ENCODE measurements around the gene MTMR10.
A peak's percentile ranks its signal among the peaks of the same experiment; 100 is the strongest.

MTMR10 gene

DNA sequence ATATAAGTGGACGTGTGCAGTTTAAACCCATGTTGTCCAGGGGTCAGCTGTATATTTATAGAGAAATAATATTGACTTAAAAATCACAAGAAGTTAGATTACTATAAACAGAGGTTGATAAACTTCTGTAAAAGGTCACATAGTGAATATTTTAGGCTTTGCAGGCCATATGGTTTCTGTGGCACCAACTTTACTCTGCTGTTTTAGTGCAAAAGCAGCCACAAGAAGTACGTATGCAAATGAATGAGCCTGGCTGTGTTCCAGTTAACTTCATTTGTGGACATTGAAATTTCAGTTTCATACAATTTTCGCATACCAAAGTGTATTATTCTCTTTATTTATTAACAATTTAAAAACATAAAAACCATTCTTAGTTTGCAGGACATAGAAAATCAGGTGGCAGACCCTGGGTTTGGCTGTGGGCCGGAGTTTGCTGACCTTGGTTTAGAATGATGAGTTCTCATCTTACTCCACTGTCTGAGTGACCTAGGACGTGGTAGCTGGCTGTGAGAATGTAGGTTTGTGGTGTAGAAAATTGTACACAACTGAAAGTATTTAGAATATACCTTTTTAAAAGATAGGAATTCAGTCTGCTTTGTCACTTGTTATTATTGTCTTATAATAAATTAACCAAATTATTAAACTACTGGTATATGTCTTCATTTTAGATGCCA is 71.4 kb downstream of the MTMR10 start:
- DNase-seq (ENCODE audit: low read depth): no peak

DNA sequence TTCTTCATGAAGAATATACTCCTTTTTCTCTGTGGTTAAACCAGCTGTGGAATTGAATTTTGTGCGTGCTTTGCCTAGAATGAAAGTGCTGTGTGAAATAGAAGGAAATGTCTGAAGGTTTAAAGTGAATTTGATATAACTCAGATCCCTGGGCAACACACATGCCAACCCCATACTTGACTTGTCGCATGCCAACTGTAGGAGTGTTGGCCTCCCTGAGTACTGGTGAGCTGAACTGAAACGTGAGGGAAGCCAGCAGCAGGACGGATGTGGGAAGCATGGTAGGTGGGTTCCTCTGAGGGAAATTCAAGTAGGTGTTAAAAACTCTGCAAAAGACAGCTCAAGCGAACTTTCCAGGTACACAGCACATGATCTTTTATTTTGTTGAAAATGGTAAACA is 73.1 kb downstream of the MTMR10 start:
- no peak for DNase-seq (ENCODE audit: low read depth)

DNA sequence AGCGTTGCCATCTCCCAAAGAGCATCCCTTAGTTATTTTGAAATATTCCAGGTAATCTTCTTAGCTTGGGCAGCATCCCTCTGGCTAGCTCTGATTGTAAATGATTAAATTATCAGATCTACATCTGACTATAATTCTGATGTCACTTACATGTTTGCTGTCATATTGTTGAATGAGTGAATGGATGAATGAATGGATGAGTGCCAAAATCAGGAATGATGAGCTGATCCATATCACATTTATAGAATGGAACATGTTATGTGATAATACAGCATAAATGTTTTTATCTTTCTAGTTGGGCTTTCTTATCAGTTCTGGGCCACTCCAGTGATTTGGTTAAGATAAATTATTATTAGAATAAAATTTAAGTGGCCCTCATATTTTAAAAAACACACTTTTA is 73.8 kb downstream of the MTMR10 start:
- no peak for DNase-seq (ENCODE audit: low read depth)

DNA sequence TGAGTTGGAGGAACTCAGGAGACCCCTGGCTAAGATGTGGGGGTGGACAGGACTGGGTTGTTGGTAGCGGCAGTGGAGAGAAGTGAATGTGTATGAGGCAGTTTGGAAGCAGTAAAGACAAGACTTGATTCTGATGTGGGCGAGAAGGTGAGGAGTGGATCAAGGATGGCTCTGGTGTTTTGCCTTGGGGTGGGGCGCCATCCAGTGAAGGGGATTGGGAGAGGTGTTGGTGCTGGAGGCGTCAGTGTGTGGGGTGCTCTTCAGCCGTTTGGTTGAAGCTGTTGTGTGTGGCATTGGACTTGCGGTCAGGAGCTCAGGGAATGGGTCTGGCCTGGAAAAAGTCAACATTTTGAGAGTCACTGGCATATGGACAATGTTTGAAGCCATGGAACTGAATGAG is 74.4 kb downstream of the MTMR10 start:
- DNase-seq (ENCODE audit: low read depth): no peak

DNA sequence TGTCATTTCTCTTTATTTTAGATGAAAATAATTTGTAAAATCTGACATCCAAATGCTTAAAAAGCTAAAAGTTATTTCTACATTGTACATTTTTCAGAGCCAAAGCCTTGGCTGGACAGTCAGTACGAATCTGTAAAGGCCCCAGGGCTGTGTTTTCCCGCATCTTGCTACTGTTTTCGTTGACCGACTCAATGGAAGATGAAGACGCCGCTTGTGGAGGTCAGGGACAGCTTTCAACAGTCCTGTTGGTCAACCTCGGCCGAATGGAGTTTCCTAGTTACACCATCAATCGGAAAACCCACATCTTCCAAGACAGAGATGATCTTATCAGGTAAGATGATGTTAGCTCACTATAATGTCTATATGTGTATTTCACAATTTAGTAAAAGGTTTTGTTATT is 77.7 kb downstream of the MTMR10 start:
- no peak for DNase-seq (ENCODE audit: low read depth)

DNA sequence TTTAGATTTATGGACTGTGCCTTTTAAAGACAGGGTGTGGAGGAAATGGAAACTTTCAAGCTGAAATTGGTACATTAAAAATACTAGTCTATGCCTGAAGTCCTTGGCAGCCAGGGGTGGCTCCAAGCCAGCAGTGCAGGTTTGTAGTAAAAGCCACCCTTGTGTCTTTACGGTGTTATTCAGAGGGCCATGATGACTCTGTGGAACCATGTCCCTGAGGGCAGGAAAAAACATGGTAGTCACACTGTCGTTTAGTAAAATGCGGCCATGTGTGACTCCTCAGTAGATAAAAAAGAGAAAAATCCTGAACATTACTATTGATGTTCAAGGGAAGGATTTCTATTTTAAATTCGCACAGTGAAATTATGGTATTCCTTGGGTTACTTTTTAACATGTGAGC is 85.1 kb downstream of the MTMR10 start:
- no peak for DNase-seq (ENCODE audit: low read depth)

DNA sequence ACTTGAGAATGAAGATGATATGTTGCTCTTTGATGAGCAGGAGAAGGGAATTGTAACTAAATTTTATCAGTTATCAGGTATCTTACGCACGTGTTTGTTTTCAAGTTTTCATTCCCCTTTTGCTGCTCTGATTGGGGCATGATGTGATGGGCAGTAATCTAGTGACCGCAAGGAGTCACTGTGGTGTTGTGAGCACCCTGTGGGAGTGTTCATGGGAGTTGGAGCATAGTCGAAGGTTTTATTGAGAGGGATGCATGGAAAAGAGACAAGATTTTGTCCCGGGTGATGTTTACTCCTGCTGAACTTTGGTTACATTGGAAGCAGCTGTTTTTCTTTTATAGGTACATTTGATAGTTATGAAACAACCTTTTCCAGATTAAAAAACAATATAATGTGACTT is 85.6 kb downstream of the MTMR10 start:
- DNase-seq (ENCODE audit: low read depth): no peak

DNA sequence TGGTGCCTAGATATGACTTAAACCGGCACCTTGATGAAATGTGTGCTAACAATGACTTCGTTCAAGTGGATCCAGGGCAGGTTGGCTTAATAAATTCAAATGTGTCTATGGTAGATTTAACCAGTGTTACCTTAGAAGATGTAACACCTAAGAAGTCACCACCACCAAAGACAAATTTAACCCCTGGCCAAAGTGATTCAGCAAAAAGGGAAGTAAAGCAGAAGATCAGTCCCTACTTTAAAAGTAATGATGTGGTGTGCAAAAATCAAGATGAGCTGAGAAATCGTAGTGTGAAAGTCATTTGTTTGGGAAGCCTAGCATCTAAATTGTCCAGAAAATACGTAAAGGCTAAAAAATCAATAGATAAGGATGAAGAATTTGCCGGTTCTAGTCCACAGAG is 86.6 kb downstream of the MTMR10 start:
- DNase-seq (ENCODE audit: low read depth): no peak

DNA sequence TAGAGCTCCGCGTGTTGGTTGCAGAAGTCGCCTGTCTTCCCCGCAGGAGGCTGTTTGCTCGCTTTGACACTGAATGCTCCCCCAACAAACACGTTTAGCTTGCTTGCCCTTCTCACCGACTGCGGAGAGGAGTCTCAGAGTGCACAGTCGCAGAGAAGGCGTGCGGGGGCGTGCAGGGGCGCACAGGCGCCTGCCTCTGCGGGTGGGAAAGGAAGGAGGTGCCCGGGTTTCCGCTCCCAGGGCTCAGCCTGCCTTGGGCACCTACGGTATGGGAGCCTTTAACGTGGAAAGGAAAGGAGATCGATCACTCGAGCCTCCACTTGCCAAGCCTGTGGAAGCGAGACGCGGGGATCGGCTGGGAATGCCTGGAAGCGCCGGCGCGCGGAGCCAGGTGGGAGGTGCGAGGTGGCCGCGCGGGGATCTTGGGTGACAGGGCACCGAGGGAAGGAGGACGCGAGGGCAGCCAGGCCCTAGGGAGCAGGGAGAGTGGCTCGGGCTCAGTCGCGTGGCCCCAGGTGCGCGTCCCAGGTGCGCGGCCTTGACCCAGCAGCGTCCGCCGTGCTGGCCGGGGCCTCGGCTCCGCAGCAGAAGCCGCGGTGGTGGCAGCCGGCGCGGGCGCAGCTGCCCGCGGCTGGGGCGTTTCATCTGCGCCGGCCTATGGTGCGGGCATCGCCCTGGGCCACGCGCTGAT is 87.8 kb downstream of the MTMR10 start, which contains the start of gene FAN1:
TSS of gene FAN1 (plus strand) at position 419 of the 691 bp plus-strand sequence. CDS start 749 bp downstream, outside the sequence.
- peak; percentile 67 for DNase-seq (ENCODE audit: low read depth)

DNA sequence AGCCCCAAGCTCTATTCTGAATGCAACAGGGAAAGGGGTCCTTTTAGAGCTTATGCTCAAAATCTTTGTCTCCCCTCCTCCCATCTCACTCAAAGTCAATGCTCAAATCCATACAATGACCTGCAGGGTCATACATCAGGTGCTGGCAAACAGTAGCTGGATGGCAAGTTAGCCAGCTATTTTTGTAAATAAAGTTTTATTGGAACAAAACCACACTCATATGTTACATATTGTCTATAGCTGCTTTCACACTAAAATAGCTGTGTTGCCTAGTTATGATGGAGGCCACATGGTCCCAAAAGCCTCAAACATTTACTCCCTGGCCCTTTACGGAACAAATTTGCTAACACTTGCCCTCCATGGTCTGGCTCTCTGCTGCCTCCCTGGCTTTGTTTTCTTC is 89.5 kb downstream of the MTMR10 start:
- no peak for DNase-seq (ENCODE audit: low read depth)

DNA sequence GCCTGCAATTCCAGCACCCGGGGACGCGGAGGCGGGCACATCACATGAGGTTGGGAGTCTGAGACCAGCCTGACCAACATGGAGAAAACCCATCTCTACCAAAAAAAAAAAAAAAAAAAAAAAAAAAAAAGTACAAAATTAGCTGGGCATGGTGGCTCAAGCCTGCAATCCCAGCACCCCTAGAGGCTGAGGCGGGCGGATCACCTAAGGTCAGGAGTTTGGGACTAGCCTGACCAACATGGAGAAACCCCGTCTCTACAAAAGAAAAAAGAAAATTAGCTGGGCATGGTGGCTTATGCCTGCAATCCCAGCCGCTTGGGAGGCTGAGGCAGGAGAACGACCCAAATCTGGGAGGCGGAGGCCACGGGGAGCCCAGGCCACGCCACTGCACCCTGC is 95.2 kb downstream of the MTMR10 start:
- DNase-seq (ENCODE audit: low read depth): no peak

DNA sequence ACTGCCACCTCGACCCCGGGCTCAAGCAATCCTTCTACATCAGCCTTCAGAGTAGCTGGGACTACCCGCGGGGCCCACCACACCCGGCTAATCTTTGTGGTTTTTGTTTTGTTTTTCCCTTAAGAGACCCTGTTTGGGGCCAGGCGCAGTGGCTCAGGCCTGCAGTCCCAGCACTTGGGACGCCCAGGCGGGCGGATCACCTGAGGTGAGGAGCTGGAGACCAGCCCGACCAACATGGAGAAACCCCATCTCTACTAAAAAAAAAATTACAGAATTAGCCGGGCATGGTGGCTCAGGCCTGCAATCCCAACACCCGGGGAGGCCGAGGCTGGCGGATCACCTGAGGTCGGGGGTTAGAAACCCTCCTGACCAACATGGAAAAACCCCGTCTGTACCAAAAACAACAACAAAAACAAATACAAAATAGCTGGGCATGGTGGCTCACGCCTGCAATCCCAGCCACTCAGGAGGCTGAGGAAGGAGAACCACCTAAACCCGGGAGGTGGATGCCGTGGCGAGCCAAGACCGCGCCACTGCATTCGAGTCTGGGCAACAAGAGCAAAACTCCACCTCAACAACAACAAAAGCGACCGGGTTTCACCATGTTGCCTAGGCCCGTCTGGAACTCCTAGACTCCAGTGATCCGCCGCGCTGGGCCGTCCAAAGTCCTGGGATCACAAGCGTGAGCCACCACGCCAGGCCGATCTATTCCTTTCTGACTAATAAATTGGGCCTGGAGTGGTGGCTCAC is 95.8 kb downstream of the MTMR10 start:
- no peak for DNase-seq (ENCODE audit: low read depth)

DNA sequence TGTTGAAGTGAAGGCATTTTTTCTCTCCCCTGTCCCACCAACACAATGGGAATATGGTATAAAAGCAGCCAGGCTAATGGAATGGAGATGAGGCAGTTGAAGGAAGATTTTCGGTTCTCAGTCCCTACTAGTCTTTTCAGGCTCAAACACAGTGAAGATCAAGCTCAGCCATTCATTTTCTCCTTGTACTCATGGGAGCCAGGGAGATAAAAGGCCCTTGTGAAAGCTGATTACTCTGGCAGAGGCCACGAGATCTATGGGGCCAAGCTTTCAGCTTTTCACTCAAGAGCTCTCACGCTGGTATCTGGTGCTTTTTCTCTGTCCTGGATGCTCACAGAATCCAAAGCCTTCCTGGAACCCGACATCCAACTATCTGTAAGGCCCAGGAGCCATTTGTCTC is 102.2 kb downstream of the MTMR10 start:
- no peak for DNase-seq (ENCODE audit: low read depth)
